Mesenchymal stem cell (in vitro differentiated cells and primary cell): Measurements from ENCODE around the gene DBNDD2.

ENCODE experiments used
- DNase-seq: peaks from one replicate; pipeline ENCODE4 v3.0.0-alpha.2; 2013
- H2AFZ ChIP-seq: one replicate; pipeline ENCODE4 v1.6.1; 2013; ENCODE audit warnings: low read depth, mild to moderate bottlenecking, control low read depth, inconsistent platforms, low read length, moderate library complexity
- H2AK5ac ChIP-seq: 2 replicates; pipeline ENCODE4 v1.6.1; 2013; ENCODE audit warnings: low read length, moderate library complexity, mild to moderate bottlenecking, inconsistent platforms; ENCODE audit not compliant: severe bottlenecking
- H2BK120ac ChIP-seq: one replicate; pipeline ENCODE4 v1.6.1; 2013; ENCODE audit warnings: low read depth, mild to moderate bottlenecking, inconsistent platforms, low read length, moderate library complexity
- H2BK12ac ChIP-seq, 2 experiments: one replicate each; pipeline ENCODE4 v1.6.1; 2013; ENCODE audit warnings: inconsistent platforms in 2 of 2, low read length in 2 of 2, mild to moderate bottlenecking in 2 of 2, moderate library complexity in 2 of 2, control low read depth in 1 of 2
- H2BK15ac ChIP-seq: one replicate; pipeline ENCODE4 v1.6.1; 2013; ENCODE audit warnings: mild to moderate bottlenecking, low read depth, inconsistent platforms; ENCODE audit not compliant: poor library complexity, severe bottlenecking
- H2BK5ac ChIP-seq: 2 replicates; pipeline ENCODE4 v1.6.1; 2013; ENCODE audit warnings: low read depth, mild to moderate bottlenecking, low read length, control low read depth, inconsistent platforms; ENCODE audit not compliant: poor library complexity, severe bottlenecking
- H3K14ac ChIP-seq, 2 experiments: one replicate each; pipeline ENCODE4 v1.6.1; 2013; ENCODE audit warnings: inconsistent platforms in 2 of 2, low read length in 2 of 2, control low read depth in 1 of 2, mild to moderate bottlenecking in 1 of 2, moderate library complexity in 1 of 2
- H3K18ac ChIP-seq, 2 experiments: one replicate each; pipeline ENCODE4 v1.6.1; 2013; ENCODE audit warnings: inconsistent platforms in 2 of 2, low read length in 2 of 2, control low read depth in 1 of 2, low read depth in 1 of 2, mild to moderate bottlenecking in 1 of 2
- H3K23ac ChIP-seq, 2 experiments: one replicate each; pipeline ENCODE4 v1.6.1; 2013; ENCODE audit warnings: inconsistent platforms in 2 of 2, low read length in 2 of 2, mild to moderate bottlenecking in 2 of 2, moderate library complexity in 2 of 2, control low read depth in 1 of 2
- H3K27ac ChIP-seq: 2 replicates; pipeline ENCODE4 v1.5.1; 2013; ENCODE audit warnings: mild to moderate bottlenecking, moderate library complexity, low read length, control low read depth, inconsistent platforms; ENCODE audit not compliant: poor library complexity, severe bottlenecking
- H3K27me3 ChIP-seq, 2 experiments: 2 replicates each; pipeline versions ENCODE4 v1.6.1 to v1.7.0; 2013; ENCODE audit warnings: low read length in 2 of 2, mild to moderate bottlenecking in 2 of 2, moderate library complexity in 2 of 2, control low read depth in 1 of 2, inconsistent platforms in 1 of 2; ENCODE audit not compliant: control insufficient read depth in 1 of 2, insufficient read depth in 1 of 2
- H3K36me3 ChIP-seq, 2 experiments: 2 replicates each; pipeline versions ENCODE4 v1.6.1 to v1.7.0; 2013; ENCODE audit warnings: low read length in 2 of 2, control low read depth in 1 of 2, inconsistent platforms in 1 of 2, low read depth in 1 of 2, mild to moderate bottlenecking in 1 of 2; ENCODE audit not compliant: insufficient read depth in 2 of 2, control insufficient read depth in 1 of 2
- H3K4ac ChIP-seq, 2 experiments: one replicate each; pipeline ENCODE4 v1.6.1; 2013; ENCODE audit warnings: inconsistent platforms in 2 of 2, low read length in 2 of 2, mild to moderate bottlenecking in 2 of 2, moderate library complexity in 2 of 2, control low read depth in 1 of 2, low read depth in 1 of 2
- H3K4me1 ChIP-seq: 2 replicates; pipeline ENCODE4 v1.6.1; 2013; ENCODE audit warnings: low read depth, low read length, control low read depth; ENCODE audit not compliant: control insufficient read depth, insufficient read depth
- H3K4me2 ChIP-seq: 2 replicates; pipeline ENCODE4 v1.6.1; 2013; ENCODE audit warnings: low read length, mild to moderate bottlenecking, inconsistent platforms; ENCODE audit not compliant: poor library complexity, severe bottlenecking
- H3K4me3 ChIP-seq, 2 experiments: 2 replicates each; pipeline versions ENCODE4 v1.5.1 to v1.7.0; 2013; ENCODE audit warnings: low read length in 2 of 2, mild to moderate bottlenecking in 2 of 2, control low read depth in 1 of 2, low read depth in 1 of 2; ENCODE audit not compliant: insufficient read depth in 1 of 2
- H3K79me1 ChIP-seq: replicated peaks from 2 replicates; pipeline ENCODE4 v1.6.1; 2013; ENCODE audit warnings: mild to moderate bottlenecking, control low read depth, low read length, inconsistent platforms; ENCODE audit not compliant: poor library complexity, severe bottlenecking
- H3K9ac ChIP-seq: 2 replicates; pipeline ENCODE4 v1.7.0; 2013; ENCODE audit warnings: mild to moderate bottlenecking, low read length, moderate library complexity
- H3K9me3 ChIP-seq: 2 replicates; pipeline ENCODE4 v1.7.0; 2013; ENCODE audit warnings: mild to moderate bottlenecking, low read length; ENCODE audit not compliant: control insufficient read depth
- H4K8ac ChIP-seq: one replicate; pipeline ENCODE4 v1.6.1; 2013; ENCODE audit warnings: inconsistent platforms, mild to moderate bottlenecking, low read length, moderate library complexity
- H4K91ac ChIP-seq: one replicate; pipeline ENCODE4 v1.6.1; 2013; ENCODE audit warnings: mild to moderate bottlenecking, low read length, inconsistent platforms
- WGBS: methylation state at CpG from one replicate; pipeline ENCODE4 v1.1.7; 2013; ENCODE audit warnings: mixed read lengths; 5-methylcytosine and 5-hydroxymethylcytosine counted together

DBNDD2 gene

GRCh38 chr20:45426320-45427016, 18.4 kb downstream of the DBNDD2 start:
- Histone ChIP-seq H2AFZ (no peak overlapping the region), H4K91ac (no peak overlapping the region), H3K36me3 (peaks cover 33 to 48% of the 10 kb centered on the region in 2 experiments), H3K27me3 (no peaks in the 10 kb centered on the region), H3K4me1 (no peaks in the 10 kb centered on the region), H3K4me2 (no peak overlapping the region), H2BK15ac (no peak overlapping the region), H4K8ac (no peak overlapping the region), H3K23ac (no peak overlapping the region), H3K9me3 (no peaks in the 10 kb centered on the region), H3K4me3 (no peak overlapping the region), H2AK5ac (no peak overlapping the region), H3K79me1 (no peaks in the 10 kb centered on the region), H2BK5ac (no peak overlapping the region), H2BK12ac (no peak overlapping the region), H3K18ac (no peak overlapping the region), H3K27ac (no peak overlapping the region), H3K4ac (no peak overlapping the region), H2BK120ac (no peak overlapping the region), H3K14ac (no peak overlapping the region), H3K9ac (no peak overlapping the region)
- 87% methylated on average over 4 of the region's 5 CpGs for WGBS
- DNase-seq = no peak

GRCh38 chr20:45427236-45428149, 19.4 kb downstream of the DBNDD2 start:
- Histone ChIP-seq H3K14ac (no peak overlapping the region), H4K91ac (no peak overlapping the region), H4K8ac (no peak overlapping the region), H2BK15ac (no peak overlapping the region), H3K9me3 (no peaks in the 10 kb centered on the region), H2BK120ac (no peak overlapping the region), H3K9ac (no peak overlapping the region), H3K79me1 (no peaks in the 10 kb centered on the region), H3K27me3 (no peaks in the 10 kb centered on the region), H3K27ac (no peak overlapping the region), H2AFZ (no peak overlapping the region), H3K4me2 (no peak overlapping the region), H3K4ac (no peak overlapping the region), H2AK5ac (no peak overlapping the region), H3K4me3 (no peak overlapping the region), H3K18ac (no peak overlapping the region), H3K36me3 (peaks cover 30 to 38% of the 10 kb centered on the region in 2 experiments), H2BK5ac (no peak overlapping the region), H2BK12ac (no peak overlapping the region), H3K4me1 (no peaks in the 10 kb centered on the region), H3K23ac (no peak overlapping the region)
- WGBS = 94% methylated on average over 14 of the region's 14 CpGs
- no peak for DNase-seq

- peaks cover 17 to 20% of the 10 kb centered on the region in 2 experiments for H3K36me3 ChIP-seq
- no peak overlapping the region for H2BK120ac ChIP-seq
- H3K9me3 ChIP-seq = no peaks in the 10 kb centered on the region
- no peak overlapping the region for H3K18ac ChIP-seq
- no peak overlapping the region for H3K27ac ChIP-seq
- no peak overlapping the region for H3K4me2 ChIP-seq
- H3K4me3 ChIP-seq = no peak overlapping the region
- no peak overlapping the region for H3K9ac ChIP-seq
- H2AK5ac ChIP-seq = no peak overlapping the region
- no peak overlapping the region for H2BK12ac ChIP-seq
- H3K27me3 ChIP-seq = no peaks in the 10 kb centered on the region
- H3K4ac ChIP-seq = no peak overlapping the region
- 83% methylated on average over 1 of the region's 2 CpGs for WGBS
- H3K4me1 ChIP-seq = no peaks in the 10 kb centered on the region
- H3K14ac ChIP-seq = no peak overlapping the region
- no peak overlapping the region for H4K8ac ChIP-seq
- H4K91ac ChIP-seq = no peak overlapping the region
- H3K23ac ChIP-seq = no peak overlapping the region
- no peaks in the 10 kb centered on the region for H3K79me1 ChIP-seq
- no peak overlapping the region for H2BK5ac ChIP-seq
- no peak overlapping the region for H2AFZ ChIP-seq
- H2BK15ac ChIP-seq = no peak overlapping the region
- no peak for DNase-seq
These were observed 21.5 kb downstream of the DBNDD2 start for GRCh38 chr20:45429618-45430017.

GRCh38 chr20:45432294-45432693, 24.2 kb downstream of the DBNDD2 start:
- Histone ChIP-seq H2AK5ac (no peak overlapping the region), H2BK120ac (no peak overlapping the region), H3K4me2 (no peak overlapping the region), H3K27me3 (no peaks in the 10 kb centered on the region), H3K23ac (no peak overlapping the region), H3K14ac (no peak overlapping the region), H4K91ac (no peak overlapping the region), H2AFZ (no peak overlapping the region), H2BK12ac (no peak overlapping the region), H4K8ac (no peak overlapping the region), H3K4me1 (no peaks in the 10 kb centered on the region), H3K4me3 (no peak overlapping the region), H3K4ac (no peak overlapping the region), H2BK15ac (no peak overlapping the region), H3K27ac (no peak overlapping the region), H2BK5ac (no peak overlapping the region), H3K79me1 (no peaks in the 10 kb centered on the region), H3K9me3 (no peaks in the 10 kb centered on the region), H3K18ac (no peak overlapping the region), H3K9ac (no peak overlapping the region), H3K36me3 (peaks cover 0 to 5% of the 10 kb centered on the region in 2 experiments)
- WGBS = 93% methylated on average over 5 of the region's 5 CpGs
- no peak for DNase-seq
